GM18526 (cell line): Measurements from ENCODE around the gene LRRTM4.

Experiments
- POLR2A ChIP-seq: IDR thresholded peaks from 3 replicates; pipeline ENCODE4 v1.6.1; 2011; ENCODE audit not compliant: insufficient read length; ENCODE audit errors: extremely low read depth

Gene LRRTM4

DNA sequence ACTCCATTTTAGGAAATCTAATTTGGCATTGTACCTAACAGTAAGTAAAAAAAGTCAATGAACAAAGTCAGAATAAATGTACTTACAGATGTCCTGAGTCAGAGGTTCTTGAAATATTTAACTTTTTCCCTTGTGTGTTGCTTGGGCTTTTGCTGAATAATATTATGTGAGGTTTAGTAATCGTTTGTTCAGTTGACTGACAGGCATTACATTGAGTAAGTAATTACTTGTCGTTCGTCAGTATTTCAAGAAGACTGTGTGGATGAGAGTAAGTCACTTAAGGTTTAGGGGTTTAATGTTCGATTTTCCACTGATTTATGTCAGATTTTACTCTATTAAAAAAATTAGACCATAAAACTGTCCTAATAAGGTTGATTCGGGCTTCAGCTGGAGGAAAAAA lies 342.9 kb downstream of the LRRTM4 start:
- TF ChIP-seq POLR2A, result no peak

DNA sequence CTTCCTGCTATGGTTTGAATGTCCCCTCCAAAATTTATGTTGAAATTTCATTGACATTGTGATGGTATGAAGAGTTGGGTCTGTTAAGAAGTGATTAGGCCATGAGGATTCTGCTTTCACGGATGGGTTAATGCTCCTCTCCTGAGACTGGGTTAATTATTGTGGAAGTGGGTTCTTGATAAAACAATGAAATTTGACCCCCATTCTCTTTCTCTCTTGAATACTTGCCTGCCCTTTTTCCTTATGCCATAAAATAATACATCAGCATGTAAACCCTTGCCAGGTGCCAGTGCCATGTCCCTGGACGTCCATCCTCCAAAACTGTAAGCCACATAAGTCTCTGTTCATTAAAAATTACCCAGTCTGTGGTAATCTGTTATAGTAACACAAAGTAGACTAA lies 352.8 kb downstream of the LRRTM4 start:
- TF ChIP-seq POLR2A, result no peak

DNA sequence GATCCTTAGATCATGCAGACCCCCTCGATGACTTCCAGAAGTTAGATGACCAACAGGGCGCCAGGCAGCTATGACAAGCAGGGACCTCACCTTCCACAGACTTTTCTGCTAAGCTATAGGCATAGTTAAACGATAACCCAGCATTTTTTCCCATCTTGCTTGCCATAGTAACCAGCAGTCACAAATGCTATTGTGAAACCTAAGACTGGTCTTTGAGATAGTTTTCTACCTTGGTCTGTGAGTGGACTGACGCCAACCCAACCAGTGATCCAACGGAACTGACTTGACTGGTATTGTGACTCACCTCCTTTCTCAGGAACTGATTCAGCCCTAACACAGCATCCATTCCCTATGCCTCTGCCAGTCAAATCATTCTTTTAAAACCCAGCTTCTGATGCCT lies 361.2 kb downstream of the LRRTM4 start:
- TF ChIP-seq POLR2A, result no peak

DNA sequence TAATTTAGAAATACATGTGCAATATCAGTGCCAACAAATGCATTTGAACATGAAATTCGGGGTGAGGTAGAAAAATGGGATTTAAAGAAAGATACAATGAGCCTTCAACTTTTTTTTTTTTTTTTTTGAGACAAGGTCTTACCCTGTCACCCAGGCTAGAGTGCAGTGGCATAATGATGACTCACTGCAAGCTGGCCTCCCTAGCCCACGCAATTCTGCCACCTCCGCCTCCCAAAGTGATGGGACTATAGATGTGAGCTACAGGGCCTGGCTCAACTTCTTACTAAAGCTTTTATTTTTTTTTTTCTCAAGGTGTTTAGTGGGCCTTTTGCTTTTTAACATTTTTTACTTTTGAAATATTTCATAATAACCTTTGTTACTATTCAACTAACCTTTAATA lies 365.6 kb downstream of the LRRTM4 start:
- no peak for TF ChIP-seq POLR2A

DNA sequence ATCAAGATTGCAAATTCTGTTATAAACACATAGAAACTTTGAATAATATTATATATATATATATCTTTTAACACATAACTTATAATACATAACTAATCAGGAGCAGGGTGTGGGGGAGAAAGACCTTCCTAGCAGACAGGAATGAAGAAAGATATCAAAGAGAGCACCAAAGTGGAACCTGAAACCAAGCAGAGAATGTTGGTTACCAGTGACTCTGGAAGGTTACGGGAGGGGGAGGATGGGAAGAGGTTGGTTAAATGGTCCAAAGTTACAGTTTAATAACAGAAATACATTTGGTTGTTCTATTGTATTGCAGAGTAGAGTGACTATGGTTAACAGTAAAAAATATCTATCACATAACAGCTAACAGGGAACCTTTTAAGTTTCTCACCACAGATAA lies 366.7 kb downstream of the LRRTM4 start:
- TF ChIP-seq POLR2A, result no peak

DNA sequence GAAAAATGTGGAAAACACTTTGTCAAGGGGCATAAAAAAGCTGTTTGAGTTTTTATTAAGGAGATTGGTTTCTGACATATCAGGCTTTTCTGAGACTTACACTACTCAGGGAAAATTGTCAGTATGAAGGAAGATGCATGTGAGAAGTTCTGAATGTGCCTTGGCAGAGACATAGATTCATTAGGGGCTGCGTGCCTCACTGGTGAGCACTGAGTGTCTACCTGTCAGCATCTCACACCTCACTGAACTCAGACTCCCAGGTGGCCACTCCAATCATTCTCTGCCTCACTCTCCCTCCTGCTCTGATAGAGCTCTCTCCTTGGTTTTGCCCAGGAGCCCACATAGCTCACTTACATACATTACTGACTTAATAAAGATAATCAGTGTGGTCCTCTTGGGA lies 372.6 kb downstream of the LRRTM4 start:
- no peak for TF ChIP-seq POLR2A

DNA sequence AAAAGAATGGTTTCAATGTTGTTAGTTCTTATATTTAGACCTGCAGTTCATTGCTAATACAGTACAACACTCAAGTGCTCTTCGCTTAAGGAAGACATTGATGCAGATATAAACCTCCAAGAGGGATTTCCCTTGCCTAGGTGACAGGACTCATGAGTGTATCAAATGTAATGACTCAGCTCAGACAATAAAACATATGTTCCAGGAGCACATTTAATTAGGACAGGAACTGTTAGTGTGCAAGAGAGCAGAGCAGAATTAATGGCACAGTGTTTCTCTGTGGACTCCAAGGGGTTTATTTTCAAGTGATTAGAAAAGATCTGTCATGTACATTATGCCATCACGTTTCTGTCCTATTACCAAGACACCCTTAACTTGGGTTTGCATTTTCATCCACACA lies 375.0 kb downstream of the LRRTM4 start:
- no peak for TF ChIP-seq POLR2A

DNA sequence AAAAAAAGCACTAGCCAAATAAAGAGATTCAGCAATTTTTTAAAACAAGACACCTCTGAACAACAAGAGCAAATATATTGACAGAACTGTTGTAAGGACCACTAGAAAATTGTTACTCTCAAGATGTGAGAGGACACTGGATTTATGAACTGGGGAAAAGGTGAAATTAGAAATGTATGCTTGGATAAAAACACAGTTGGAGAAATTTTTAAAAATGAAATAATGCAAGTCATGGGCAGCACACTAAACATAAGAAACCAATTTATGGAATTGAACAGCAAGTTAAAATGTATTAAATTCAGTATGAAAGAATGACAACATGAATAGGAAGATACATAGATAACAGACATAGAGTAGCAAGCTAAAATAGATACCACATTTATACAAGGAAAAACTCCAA lies 377.4 kb downstream of the LRRTM4 start:
- TF ChIP-seq POLR2A, result no peak

DNA sequence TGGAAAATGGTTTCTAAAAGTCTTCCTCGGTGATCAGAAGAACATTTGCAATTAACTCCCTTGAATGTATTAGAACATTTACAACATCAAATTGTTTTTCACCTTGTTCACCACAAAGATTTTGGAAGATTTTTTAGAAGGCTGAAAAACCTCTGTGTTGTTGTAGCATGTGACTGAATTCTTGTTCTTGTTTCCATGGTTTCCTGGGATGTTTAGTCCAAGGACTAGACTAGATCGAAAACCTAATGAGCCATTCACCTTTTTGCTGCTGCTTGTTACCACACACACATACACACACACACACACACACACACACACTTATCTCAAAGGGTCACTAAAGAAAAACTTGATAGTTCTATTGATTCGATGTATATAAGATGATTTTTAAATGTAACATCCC lies 380.0 kb downstream of the LRRTM4 start:
- no peak for TF ChIP-seq POLR2A

DNA sequence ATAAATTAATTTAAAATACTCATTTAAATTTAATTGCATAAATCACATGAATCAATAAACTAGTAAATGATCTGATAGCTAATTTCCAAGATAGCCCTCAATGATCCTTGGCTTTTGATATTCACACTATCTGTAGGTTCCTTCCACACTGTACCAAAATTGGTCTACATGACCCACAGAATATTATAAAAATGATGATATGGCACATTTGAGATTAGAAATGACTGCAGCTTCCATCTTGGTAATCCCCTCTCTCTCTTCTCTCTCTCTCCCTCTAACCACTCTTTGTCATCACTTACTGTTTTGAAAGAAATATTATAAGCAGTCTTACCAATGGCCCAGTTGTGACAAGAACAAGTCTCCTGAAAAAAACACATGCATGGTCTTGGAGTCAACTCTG lies 394.8 kb downstream of the LRRTM4 start:
- TF ChIP-seq POLR2A, result no peak

DNA sequence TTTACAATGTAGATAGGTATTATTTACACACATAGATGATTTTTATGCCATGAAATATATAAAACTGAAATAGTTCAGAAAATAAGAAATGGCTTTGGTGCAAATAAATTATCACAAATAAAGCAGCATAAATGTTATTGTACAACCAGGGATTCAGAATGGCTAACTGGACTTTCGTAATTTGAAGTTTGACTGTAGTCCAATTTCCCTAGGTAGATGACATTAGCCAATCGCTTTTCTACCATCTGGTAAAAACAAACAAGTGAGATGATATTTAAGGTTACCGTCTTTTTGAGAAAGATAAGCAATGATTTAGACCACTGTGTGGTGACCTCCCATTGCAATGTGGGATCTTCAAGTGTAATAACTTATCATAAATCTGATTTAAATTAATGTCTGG lies 400.7 kb downstream of the LRRTM4 start:
- TF ChIP-seq POLR2A, result no peak

DNA sequence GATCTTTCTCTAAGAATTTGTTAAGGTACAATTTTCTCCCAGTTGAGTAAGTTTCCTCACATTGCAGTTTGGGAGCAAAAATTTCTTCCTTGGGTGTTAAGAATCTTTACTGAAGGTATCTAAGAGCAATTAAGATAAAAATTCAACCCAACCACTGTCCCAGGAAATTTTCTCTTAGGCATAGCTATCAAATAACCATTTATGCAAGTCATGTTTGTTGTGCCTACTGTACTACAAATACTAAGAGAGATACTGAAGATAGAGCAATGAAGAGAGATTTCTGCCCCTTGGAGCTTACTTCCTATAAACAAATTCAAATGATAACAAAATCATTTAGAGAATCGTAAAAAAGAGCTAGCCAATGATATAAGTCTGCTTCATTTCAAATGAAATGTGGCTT lies 402.8 kb downstream of the LRRTM4 start:
- no peak for TF ChIP-seq POLR2A

DNA sequence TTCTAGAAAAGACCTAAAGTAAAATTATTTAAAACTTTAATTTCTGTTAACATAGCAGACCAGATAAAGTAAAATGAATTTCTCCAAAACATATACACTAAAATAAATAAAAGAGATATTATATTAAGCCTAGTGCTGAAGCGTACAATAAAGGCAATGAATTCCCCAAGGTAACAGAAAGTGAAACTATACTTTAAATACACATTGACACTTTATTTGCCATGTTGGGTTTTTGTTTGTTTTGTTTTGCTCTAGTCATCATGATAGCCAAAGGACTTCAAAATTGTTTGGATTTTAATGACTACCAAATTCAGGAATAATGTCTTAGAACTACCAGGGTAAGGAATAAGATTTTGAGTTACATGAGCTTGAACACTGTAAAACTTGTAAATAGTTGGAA lies 413.3 kb downstream of the LRRTM4 start:
- TF ChIP-seq POLR2A, result no peak

DNA sequence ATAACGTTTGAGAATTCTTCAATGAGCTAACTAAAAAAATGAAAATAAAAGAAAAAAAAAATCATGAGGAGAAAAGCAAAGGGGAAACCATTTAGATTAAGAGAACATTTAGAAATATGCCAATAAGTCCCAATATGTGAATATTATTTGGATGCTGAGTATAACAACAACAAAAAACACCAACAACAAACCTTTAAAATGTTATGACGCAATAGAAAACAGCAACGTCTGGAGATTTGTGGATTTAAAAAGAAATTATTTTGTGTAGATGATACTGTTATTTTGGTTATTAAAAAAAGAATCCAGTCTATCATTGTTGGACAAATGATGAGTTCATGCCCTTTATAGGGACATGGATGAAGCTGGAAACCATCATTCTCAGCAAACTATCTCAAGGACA lies 417.2 kb downstream of the LRRTM4 start:
- TF ChIP-seq POLR2A, result no peak

DNA sequence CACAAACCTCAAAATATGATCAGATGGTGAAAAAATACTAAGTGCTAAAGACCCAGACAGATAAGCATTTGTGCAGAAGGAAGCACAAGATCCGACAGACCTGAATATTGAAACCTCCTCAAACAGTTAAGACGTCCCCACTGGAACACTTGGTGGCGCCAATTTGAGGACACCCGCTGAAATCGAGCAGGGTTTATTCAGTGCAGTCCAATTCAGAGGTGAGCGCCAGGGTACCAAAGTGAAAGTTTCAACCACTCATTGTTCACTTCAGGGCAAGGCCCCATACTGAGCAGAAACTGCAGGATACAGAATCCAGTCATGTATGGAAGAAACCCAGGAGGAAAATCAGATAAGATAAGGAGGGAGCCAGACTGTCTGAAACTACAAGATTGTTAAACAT lies 417.6 kb downstream of the LRRTM4 start:
- TF ChIP-seq POLR2A, result no peak

DNA sequence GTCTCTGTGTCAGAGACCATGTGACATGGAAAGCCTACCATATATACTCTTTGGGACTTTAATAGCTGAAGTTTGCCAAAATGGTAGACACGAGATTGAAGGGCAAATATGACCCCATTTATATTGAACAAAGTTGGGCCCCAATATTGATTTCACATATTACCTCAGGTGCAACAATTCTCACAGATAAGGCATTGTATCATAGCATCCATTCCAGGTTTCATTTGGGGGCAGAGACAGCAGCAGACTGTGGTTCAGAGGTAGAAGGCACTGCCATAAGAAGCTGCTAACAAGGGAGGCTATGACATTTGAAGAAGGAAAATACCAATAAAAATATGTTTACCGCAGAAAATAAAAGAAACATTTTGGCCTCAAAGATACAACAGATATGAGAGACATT lies 419.2 kb downstream of the LRRTM4 start:
- no peak for TF ChIP-seq POLR2A

DNA sequence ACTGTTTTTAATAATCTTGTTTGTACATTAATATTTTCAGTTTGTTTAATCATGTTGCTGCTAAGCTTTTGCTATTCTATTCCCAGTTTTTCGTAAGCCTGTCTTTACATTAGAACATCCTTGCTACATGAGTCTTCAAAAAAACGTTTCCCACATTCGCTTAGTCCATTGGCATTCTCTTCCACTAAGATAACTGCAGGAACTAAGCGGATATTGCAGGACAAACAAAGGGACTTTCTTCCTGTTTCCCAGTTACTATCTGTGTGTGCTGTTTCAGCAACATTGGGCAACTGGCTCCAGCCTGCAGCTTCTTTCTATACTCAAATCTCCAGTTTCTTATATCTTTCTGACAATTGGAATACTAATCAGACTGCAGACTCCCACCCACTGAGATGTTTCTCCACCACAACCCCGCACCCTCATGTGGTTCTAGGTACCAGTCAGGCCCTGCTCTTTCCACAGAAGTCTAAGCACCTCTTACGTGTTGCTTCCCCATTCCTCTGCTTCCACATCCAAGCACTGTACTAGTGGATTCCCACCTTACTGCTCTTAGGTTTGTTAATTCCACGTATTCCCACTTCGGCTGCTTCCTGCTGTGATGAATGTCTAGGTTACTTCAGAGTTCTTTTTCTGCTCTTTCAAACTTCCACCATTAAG lies 420.3 kb downstream of the LRRTM4 start:
- TF ChIP-seq POLR2A, result no peak

DNA sequence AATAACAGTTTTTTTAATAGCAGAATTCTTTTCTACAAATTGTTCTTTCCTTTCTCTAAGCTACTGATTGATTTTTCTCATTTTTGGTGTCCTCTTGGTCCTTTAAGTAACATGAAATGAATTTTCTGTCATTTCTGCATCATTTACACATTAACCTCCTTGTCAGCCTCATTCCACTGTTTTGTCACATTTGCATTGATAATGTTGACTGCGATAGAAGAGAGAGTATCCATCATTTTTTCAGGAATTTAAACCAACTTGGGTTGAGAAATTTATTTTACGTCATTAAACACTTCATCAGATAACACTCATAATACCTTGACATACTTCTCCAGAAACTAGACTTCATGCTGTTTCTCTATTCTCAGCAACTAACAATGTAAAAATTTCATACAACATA lies 422.2 kb downstream of the LRRTM4 start:
- TF ChIP-seq POLR2A, result no peak
